IPS-18c (cell line): ENCODE results near the gene TOR4A.

Experiments
- H3K4me3 ChIP-seq: 2 replicates; pipeline ENCODE4 v1.7.0; 2013; ENCODE audit warnings: low read depth, mild to moderate bottlenecking, low read length, moderate library complexity; ENCODE audit not compliant: insufficient read depth
- H3K9me3 ChIP-seq: one replicate; pipeline ENCODE4 v1.6.1; 2013; ENCODE audit warnings: mild to moderate bottlenecking, low read length, moderate library complexity; ENCODE audit not compliant: control insufficient read depth, insufficient read depth

TOR4A gene

GRCh38 chr9:137264067-137264466 lies 13.5 kb upstream of the TOR4A start:
- H3K4me3 ChIP-seq, result no peak overlapping the region
- H3K9me3 ChIP-seq, result no peaks in the 10 kb centered on the region

GRCh38 chr9:137265496-137266161 lies 11.9 kb upstream of the TOR4A start:
- no peaks in the 10 kb centered on the region for H3K9me3 ChIP-seq
- H3K4me3 ChIP-seq, result no peak overlapping the region

GRCh38 chr9:137266162-137266527 lies 11.4 kb upstream of the TOR4A start:
- no peak overlapping the region for H3K4me3 ChIP-seq
- H3K9me3 ChIP-seq, result no peaks in the 10 kb centered on the region

- H3K9me3 ChIP-seq, result no peaks in the 10 kb centered on the region
- H3K4me3 ChIP-seq, result no peak overlapping the region
Observed at GRCh38 chr9:137266585-137267453, 10.7 kb upstream of the TOR4A start.

- Histone ChIP-seq H3K4me3 (no peak overlapping the region), H3K9me3 (no peaks in the 10 kb centered on the region)
Observed at GRCh38 chr9:137267933-137268355, 9.6 kb upstream of the TOR4A start.

- H3K9me3 ChIP-seq, result no peaks in the 10 kb centered on the region
- no peak overlapping the region for H3K4me3 ChIP-seq
Observed at GRCh38 chr9:137268538-137269201, 8.9 kb upstream of the TOR4A start.

GRCh38 chr9:137269231-137269772 lies 8.2 kb upstream of the TOR4A start:
- Histone ChIP-seq H3K4me3 (no peak overlapping the region), H3K9me3 (no peaks in the 10 kb centered on the region)

GRCh38 chr9:137270929-137271695 lies 6.4 kb upstream of the TOR4A start:
- Histone ChIP-seq H3K9me3 (no peaks in the 10 kb centered on the region), H3K4me3 (no peak overlapping the region)

- no peak overlapping the region for H3K4me3 ChIP-seq
- H3K9me3 ChIP-seq, result no peaks in the 10 kb centered on the region
Observed at GRCh38 chr9:137271696-137272076, 5.8 kb upstream of the TOR4A start.

- no peaks in the 10 kb centered on the region for H3K9me3 ChIP-seq
- H3K4me3 ChIP-seq, result no peak overlapping the region
Observed at GRCh38 chr9:137272241-137273094, 5.1 kb upstream of the TOR4A start.

GRCh38 chr9:137273095-137273490 lies 4.4 kb upstream of the TOR4A start:
- H3K9me3 ChIP-seq, result no peaks in the 10 kb centered on the region
- no peak overlapping the region for H3K4me3 ChIP-seq

- Histone ChIP-seq H3K4me3 (no peak overlapping the region), H3K9me3 (no peaks in the 10 kb centered on the region)
Observed at GRCh38 chr9:137273611-137274320, 3.8 kb upstream of the TOR4A start.

- Histone ChIP-seq H3K9me3 (no peaks in the 10 kb centered on the region), H3K4me3 (no peak overlapping the region)
Observed at GRCh38 chr9:137275203-137275587, 2.3 kb upstream of the TOR4A start.

- no peak overlapping the region for H3K4me3 ChIP-seq
- no peaks in the 10 kb centered on the region for H3K9me3 ChIP-seq
Observed at GRCh38 chr9:137275588-137276472, 1.7 kb upstream of the TOR4A start.
